Measurements from ENCODE around the gene S100A6. TPM values are rescaled to one million over a fixed set of nuclear protein-coding genes. Genes with fewer than 3 reads are reported as not detected.

S100A6 gene
- total RNA-seq, 1 experiment from 2014 or later = 106 TPM

- peak overlapping the region; percentile 26 for H3K4me3 ChIP-seq (ENCODE audit: low read depth, low read length, poor library complexity, severe bottlenecking)
- peaks cover 34% of the 10 kb centered on the region for H3K4me1 ChIP-seq (ENCODE audit: insufficient read depth, low read length, poor library complexity, severe bottlenecking)
- TF ChIP-seq CTCF (conservative IDR thresholded peaks at IDR 0.05; ENCODE audit: low read depth, low read length) (no peak), EZH2 (IDR thresholded peaks at IDR 0.05; ENCODE audit: borderline replicate concordance, low read depth, low read length, poor library complexity, severe bottlenecking) (no peak)
- peak; percentile 83 for DNase-seq (ENCODE audit: low spot score)
- no peaks in the 10 kb centered on the region for H3K27me3 ChIP-seq (replicated peaks; ENCODE audit: insufficient read depth, low read depth, low read length, poor library complexity)
- intact Hi-C loops (cut with micrococcal nuclease; ENCODE audit: unreplicated experiment) = loop anchor here (1.0 to 5.0 kb wide), 2 partner anchors 35 to 99 kb away; partner anchors contain the start of gene CHTOP
- peak overlapping the region; percentile 25 for H3K27ac ChIP-seq (ENCODE audit: low read depth, low read length, poor library complexity, severe bottlenecking)
- H3K36me3 ChIP-seq (ENCODE audit: insufficient read depth, low read length, poor library complexity, severe bottlenecking) = no peaks in the 10 kb centered on the region
- H3K9me3 ChIP-seq (ENCODE audit: low read depth, low read length, poor library complexity, severe bottlenecking) = no peaks in the 10 kb centered on the region
- ChIA-PET POLR2A (ENCODE audit: low non-redundant PET) (interaction anchor here (0.6 kb wide), 2 partner anchors 132 to 591 kb away, joined by 4 to 16 read pairs; no protein-coding TSS in a partner anchor), CTCF (interaction anchor here (0.6 to 1.3 kb wide), 8 partner anchors 11 to 100 kb away, joined by 3 to 14 read pairs (median 4); partner anchors contain the start of genes CHTOP and S100A13)
- BruUV-seq (replicated peaks) = TSS peak; percentile 40
These were observed 2.0 kb downstream of the S100A6 start for GRCh38 chr1:153533689-153534201.

GRCh38 chr1:153532769-153533599 is 2.8 kb downstream of the S100A6 start:
- intact Hi-C loops (cut with micrococcal nuclease; ENCODE audit: unreplicated experiment) = loop anchor here (1.0 to 5.0 kb wide), 2 partner anchors 35 to 99 kb away; partner anchors contain the start of gene CHTOP
- TF ChIP-seq CTCF (conservative IDR thresholded peaks at IDR 0.05; ENCODE audit: low read depth, low read length) = peak; percentile 98
- TF ChIP-seq EZH2 (IDR thresholded peaks at IDR 0.05; ENCODE audit: borderline replicate concordance, low read depth, low read length, poor library complexity, severe bottlenecking) = no peak
- BruUV-seq (replicated peaks) = no TSS peak
- Histone ChIP-seq H3K9me3 (ENCODE audit: low read depth, low read length, poor library complexity, severe bottlenecking) (no peaks in the 10 kb centered on the region), H3K36me3 (ENCODE audit: insufficient read depth, low read length, poor library complexity, severe bottlenecking) (no peaks in the 10 kb centered on the region), H3K27ac (ENCODE audit: low read depth, low read length, poor library complexity, severe bottlenecking) (peak overlapping the region; percentile 25), H3K4me3 (ENCODE audit: low read depth, low read length, poor library complexity, severe bottlenecking) (peak overlapping the region; percentile 26), H3K4me1 (ENCODE audit: insufficient read depth, low read length, poor library complexity, severe bottlenecking) (peaks cover 34% of the 10 kb centered on the region), H3K27me3 (replicated peaks; ENCODE audit: insufficient read depth, low read depth, low read length, poor library complexity) (no peaks in the 10 kb centered on the region)
- peak; percentile 94 for DNase-seq (ENCODE audit: low spot score)
- ChIA-PET POLR2A (ENCODE audit: low non-redundant PET) (interaction anchor here (0.6 kb wide), 1 partner anchor 133 kb away, joined by 4 read pairs; no protein-coding TSS in a partner anchor), CTCF (interaction anchor here (0.6 to 1.3 kb wide), 10 partner anchors 12 to 101 kb away, joined by 3 to 14 read pairs (median 4); partner anchors contain the start of genes CHTOP and S100A13)

- intact Hi-C loops (cut with micrococcal nuclease; ENCODE audit: unreplicated experiment) = loop anchor here (5.0 kb wide), 1 partner anchor 100 kb away; the partner anchor contains the start of gene CHTOP
- no peaks in the 10 kb centered on the region for H3K27me3 ChIP-seq (replicated peaks; ENCODE audit: insufficient read depth, low read depth, low read length, poor library complexity)
- DNase-seq (ENCODE audit: low spot score) = no peak
- H3K9me3 ChIP-seq (ENCODE audit: low read depth, low read length, poor library complexity, severe bottlenecking) = no peaks in the 10 kb centered on the region
- H3K4me1 ChIP-seq (ENCODE audit: insufficient read depth, low read length, poor library complexity, severe bottlenecking) = peaks cover 34% of the 10 kb centered on the region
- BruUV-seq (replicated peaks) = no TSS peak
- H3K4me3 ChIP-seq (ENCODE audit: low read depth, low read length, poor library complexity, severe bottlenecking) = no peak overlapping the region
- CTCF ChIA-PET = interaction anchor here (1.1 to 1.5 kb wide), 3 partner anchors 12 to 37 kb away, joined by 3 to 11 read pairs (median 4); no protein-coding TSS in a partner anchor
- no peak for TF ChIP-seq EZH2 (IDR thresholded peaks at IDR 0.05; ENCODE audit: borderline replicate concordance, low read depth, low read length, poor library complexity, severe bottlenecking)
- no peak for TF ChIP-seq CTCF (conservative IDR thresholded peaks at IDR 0.05; ENCODE audit: low read depth, low read length)
- H3K27ac ChIP-seq (ENCODE audit: low read depth, low read length, poor library complexity, severe bottlenecking) = no peak overlapping the region
- POLR2A ChIA-PET (ENCODE audit: low non-redundant PET) = no interaction called here
- H3K36me3 ChIP-seq (ENCODE audit: insufficient read depth, low read length, poor library complexity, severe bottlenecking) = no peaks in the 10 kb centered on the region
These were observed 3.6 kb downstream of the S100A6 start for GRCh38 chr1:153532181-153532580.
